NCI-H1930 (cell line): Measurements from ENCODE around the gene STIM1.
"Not testable (repeated sequence)": the region's sequence is repeated elsewhere in the genome, so short reads cannot be mapped to it uniquely, and the experiment has no call there.

Experiments used
- DNase-seq, 2 experiments: peaks; one replicate each; lab custom pipeline; 2025; lab: John Stamatoyannopoulos, UW

STIM1 gene

GRCh38 chr11:3855808-3856491 lies 486 bp downstream of the STIM1 start:
- no peak for DNase-seq

GRCh38 chr11:3856856-3857553 lies 1.5 kb downstream of the STIM1 start:
- no peak for DNase-seq

GRCh38 chr11:3857628-3858027 lies 2.2 kb downstream of the STIM1 start:
- no peak for DNase-seq

- DNase-seq: no peak
These were observed 4.0 kb downstream of the STIM1 start for GRCh38 chr11:3859373-3859881.

- DNase-seq: no peak
These were observed 4.9 kb downstream of the STIM1 start for GRCh38 chr11:3860375-3860774.

GRCh38 chr11:3860898-3861393 lies 5.5 kb downstream of the STIM1 start:
- not testable (repeated sequence) for DNase-seq

GRCh38 chr11:3861683-3862082 lies 6.2 kb downstream of the STIM1 start:
- DNase-seq: no peak

GRCh38 chr11:3865388-3866193 lies 10.1 kb downstream of the STIM1 start:
- no peak for DNase-seq

GRCh38 chr11:3866206-3866605 lies 10.7 kb downstream of the STIM1 start:
- DNase-seq: no peak

GRCh38 chr11:3866836-3867208 lies 11.4 kb downstream of the STIM1 start:
- no peak for DNase-seq

- no peak for DNase-seq
These were observed 12.0 kb downstream of the STIM1 start for GRCh38 chr11:3867209-3868091.

- no peak for DNase-seq
These were observed 18.4 kb downstream of the STIM1 start for GRCh38 chr11:3873712-3874349.

- no peak for DNase-seq
These were observed 21.1 kb downstream of the STIM1 start for GRCh38 chr11:3876613-3877012.

- DNase-seq: no peak
These were observed 22.1 kb downstream of the STIM1 start for GRCh38 chr11:3877364-3878257.

- no peak for DNase-seq
These were observed 22.8 kb downstream of the STIM1 start for GRCh38 chr11:3878258-3878584.

GRCh38 chr11:3879216-3879966 lies 23.9 kb downstream of the STIM1 start:
- no peak for DNase-seq

- no peak for DNase-seq
These were observed 24.6 kb downstream of the STIM1 start for GRCh38 chr11:3879967-3880542.

GRCh38 chr11:3880724-3881123 lies 25.3 kb downstream of the STIM1 start:
- DNase-seq: no peak

- DNase-seq: no peak
These were observed 27.2 kb downstream of the STIM1 start for GRCh38 chr11:3882655-3883054.
